H1 (cell line): ENCODE measurements around the gene PHTF2. TPM values are rescaled to one million over a fixed set of nuclear protein-coding genes. Genes with fewer than 3 reads are reported as not detected.

Experiments used
- CTCF ChIA-PET: fragments of 300-600 bp; sonication (Branson Sonifier 250); formaldehyde crosslinking; loops from one replicate; lab custom pipeline; 2021; ENCODE audit not compliant: partially characterized antibody; lab: Charles Lee
- POLR2A ChIA-PET: fragments of 300-600 bp; sonication (Branson Sonifier 250); formaldehyde crosslinking; loops from one replicate; lab custom pipeline; 2021; ENCODE audit warnings: inconsistent platforms; ENCODE audit not compliant: partially characterized antibody; lab: Charles Lee
- DNase-seq, 2 experiments: peaks; one replicate each; pipeline versions ENCODE4 v3.0.0 to v3.0.0-alpha.2; 2010 to 2022; ENCODE audit warnings: low spot score in 2 of 2, low read depth in 1 of 2, mixed read lengths in 1 of 2
- FAIRE-seq: peaks from 2 replicates; lab custom pipeline; 2011; peaks lifted over from hg19 to GRCh38; lab: Jason Lieb, UNC
- H2AFZ ChIP-seq: 2 replicates; pipeline ENCODE4 v1.8.1; 2012; ENCODE audit warnings: low read length, inconsistent platforms
- H2AK5ac ChIP-seq: 2 replicates; pipeline ENCODE4 v1.6.1; 2013; ENCODE audit warnings: low read depth, low read length
- H2BK120ac ChIP-seq: replicated peaks from 2 replicates; pipeline ENCODE3; 2013; ENCODE audit warnings: low read depth, low read length, inconsistent platforms
- H2BK12ac ChIP-seq: 2 replicates; pipeline ENCODE4 v1.6.1; 2013; ENCODE audit warnings: low read depth, low read length
- H2BK15ac ChIP-seq: 2 replicates; pipeline ENCODE4 v1.6.1; 2013; ENCODE audit warnings: low read length
- H2BK20ac ChIP-seq: 2 replicates; pipeline ENCODE4 v1.6.1; 2013; ENCODE audit warnings: low read length
- H2BK5ac ChIP-seq: 2 replicates; pipeline ENCODE4 v1.6.1; 2013; ENCODE audit warnings: low read depth, low read length
- H3K14ac ChIP-seq: 2 replicates; pipeline ENCODE4 v1.6.1; 2013; ENCODE audit warnings: inconsistent platforms; ENCODE audit not compliant: insufficient read length
- H3K18ac ChIP-seq: 2 replicates; pipeline ENCODE4 v1.6.1; 2013; ENCODE audit warnings: low read length; ENCODE audit errors: extremely low read depth
- H3K23ac ChIP-seq: 2 replicates; pipeline ENCODE4 v1.6.1; 2013; ENCODE audit warnings: inconsistent platforms; ENCODE audit not compliant: insufficient read length
- H3K23me2 ChIP-seq: 2 replicates; pipeline ENCODE4 v1.6.1; 2013; ENCODE audit warnings: low read depth, low read length
- H3K27ac ChIP-seq: 2 replicates; pipeline ENCODE4 v1.6.1; 2011; ENCODE audit warnings: low read depth, low read length, inconsistent platforms
- H3K27me3 ChIP-seq, 4 experiments: replicated peaks in 1 of 4; 1 replicate in 1 of 4; 2 replicates in 3 of 4; pipeline versions ENCODE4 v1.6.1 to v1.8.1; 2011 to 2013; ENCODE audit warnings: low read length in 3 of 4, mild to moderate bottlenecking in 3 of 4, inconsistent platforms in 2 of 4, mixed read lengths in 2 of 4, moderate library complexity in 1 of 4; ENCODE audit not compliant: control insufficient read depth in 3 of 4, insufficient read depth in 3 of 4; ENCODE audit errors: extremely low read depth in 1 of 4
- H3K36me3 ChIP-seq, 4 experiments: 2 replicates each; pipeline versions ENCODE4 v1.6.1 to v1.8.1; 2011 to 2013; ENCODE audit warnings: mild to moderate bottlenecking in 4 of 4, low read length in 3 of 4, moderate library complexity in 2 of 4, control low read depth in 1 of 4, inconsistent platforms in 1 of 4; ENCODE audit not compliant: insufficient read depth in 4 of 4, control insufficient read depth in 2 of 4
- H3K4ac ChIP-seq: replicated peaks from 2 replicates; pipeline ENCODE3; 2013; ENCODE audit warnings: low read length, low read depth, mixed read lengths, inconsistent platforms; ENCODE audit not compliant: insufficient read length
- H3K4me1 ChIP-seq, 4 experiments: replicated peaks in 1 of 4; 1 replicate in 1 of 4; 2 replicates in 3 of 4; pipeline versions ENCODE4 v1.6.1 to v1.8.1; 2011 to 2013; ENCODE audit warnings: low read length in 3 of 4, inconsistent platforms in 2 of 4, mixed read lengths in 1 of 4; ENCODE audit not compliant: insufficient read depth in 4 of 4, control insufficient read depth in 3 of 4
- H3K4me2 ChIP-seq, 2 experiments: 2 replicates each; pipeline versions ENCODE4 v1.6.1 to v1.8.1; 2011 to 2013; ENCODE audit warnings: low read depth in 2 of 2, low read length in 2 of 2, control low read depth in 1 of 2, inconsistent platforms in 1 of 2, mild to moderate bottlenecking in 1 of 2; ENCODE audit not compliant: insufficient read depth in 1 of 2
- H3K4me3 ChIP-seq, 4 experiments: fragments of 200-600, 300-600 bp in 1 of 4; sonication (generic), shearing (Covaris generic), sonication (Bioruptor Twin) in 1 of 4; 2 replicates each; pipeline versions ENCODE4 v1.5.1 to v1.8.1; 2011 to 2016; ENCODE audit warnings: low read length in 4 of 4, low read depth in 3 of 4, control low read depth in 2 of 4, inconsistent platforms in 2 of 4, mild to moderate bottlenecking in 2 of 4, mixed read lengths in 1 of 4, moderate library complexity in 1 of 4; ENCODE audit not compliant: insufficient read depth in 2 of 4; ENCODE audit errors: extremely low read depth in 1 of 4
- H3K56ac ChIP-seq: replicated peaks from 2 replicates; pipeline ENCODE3; 2013; ENCODE audit warnings: low read depth, mild to moderate bottlenecking, mixed read lengths, low read length, inconsistent platforms; ENCODE audit not compliant: insufficient read length
- H3K79me1 ChIP-seq: 2 replicates; pipeline ENCODE4 v1.6.1; 2013; ENCODE audit warnings: low read depth, low read length, control low read depth
- H3K79me2 ChIP-seq, 2 experiments: 2 replicates each; pipeline versions ENCODE4 v1.6.1 to v1.8.1; 2012 to 2013; ENCODE audit warnings: low read length in 2 of 2, mild to moderate bottlenecking in 2 of 2, inconsistent platforms in 1 of 2; ENCODE audit not compliant: insufficient read depth in 2 of 2, control insufficient read depth in 1 of 2
- H3K9ac ChIP-seq, 4 experiments: replicated peaks in 1 of 4; 1 replicate in 1 of 4; 2 replicates in 3 of 4; pipeline versions ENCODE4 v1.6.1 to v1.8.1; 2011 to 2013; ENCODE audit warnings: low read depth in 3 of 4, low read length in 3 of 4, control low read depth in 2 of 4, mild to moderate bottlenecking in 2 of 4, moderate library complexity in 2 of 4, inconsistent platforms in 1 of 4; ENCODE audit errors: extremely low read depth in 1 of 4
- H3K9me3 ChIP-seq, 2 experiments: 2 replicates each; pipeline versions ENCODE4 v1.6.1 to v1.8.1; 2012 to 2013; ENCODE audit warnings: mild to moderate bottlenecking in 2 of 2, moderate library complexity in 2 of 2, control low read depth in 1 of 2, inconsistent platforms in 1 of 2, low read depth in 1 of 2, low read length in 1 of 2, mixed read lengths in 1 of 2; ENCODE audit not compliant: insufficient read depth in 2 of 2
- H4K20me1 ChIP-seq, 2 experiments: replicated peaks in 1 of 2; 2 replicates each; pipeline versions ENCODE3 to v1.8.1; 2011 to 2013; ENCODE audit warnings: inconsistent platforms in 2 of 2, low read length in 2 of 2, mild to moderate bottlenecking in 1 of 2; ENCODE audit not compliant: insufficient read depth in 2 of 2, control insufficient read depth in 1 of 2
- H4K5ac ChIP-seq: 2 replicates; pipeline ENCODE4 v1.6.1; 2013; ENCODE audit warnings: low read length, low read depth, mixed read lengths, inconsistent platforms; ENCODE audit not compliant: insufficient read length
- H4K8ac ChIP-seq: 2 replicates; pipeline ENCODE4 v1.8.0; 2013; ENCODE audit warnings: mild to moderate bottlenecking, moderate library complexity, low read length, inconsistent platforms; ENCODE audit not compliant: insufficient read depth; ENCODE audit errors: extremely low read depth
- H4K91ac ChIP-seq: replicated peaks from 2 replicates; pipeline ENCODE3; 2013; ENCODE audit warnings: low read length, mixed read lengths, inconsistent platforms; ENCODE audit not compliant: insufficient read length
- CTBP2 ChIP-seq: IDR thresholded peaks from 2 replicates; pipeline ENCODE4 v1.7.0; 2011; ENCODE audit warnings: borderline replicate concordance, mild to moderate bottlenecking, moderate library complexity, mixed read lengths, low read length; ENCODE audit not compliant: insufficient read depth, insufficient read length
- E2F6 ChIP-seq: IDR thresholded peaks from 2 replicates; pipeline ENCODE4 v1.6.1; 2012; ENCODE audit warnings: inconsistent platforms
- EP300 ChIP-seq, 2 experiments: IDR thresholded peaks; 1 replicate in 1 of 2; 2 replicates in 1 of 2; pipeline ENCODE4 v1.6.1; 2011 to 2012; ENCODE audit warnings: low read depth in 2 of 2, low read length in 2 of 2, mild to moderate bottlenecking in 2 of 2, borderline replicate concordance in 1 of 2, inconsistent platforms in 1 of 2, moderate library complexity in 1 of 2
- EZH2 ChIP-seq: fragments of 200-600 bp; sonication (generic); IDR thresholded peaks from 2 replicates; pipeline ENCODE4 v1.7.1; 2012; ENCODE audit warnings: low read depth, mild to moderate bottlenecking, moderate library complexity, low read length, inconsistent platforms; ENCODE audit not compliant: severe bottlenecking
- GTF2F1 ChIP-seq: IDR thresholded peaks from 2 replicates; pipeline ENCODE4 v1.6.1; 2012; ENCODE audit warnings: low read depth, low read length, improper control_type of control experiment, borderline replicate concordance
- HDAC6 ChIP-seq: IDR thresholded peaks from one replicate; pipeline ENCODE4 v1.7.1; 2012; ENCODE audit warnings: low read depth, mild to moderate bottlenecking, inconsistent platforms, low read length, moderate library complexity
- JUN ChIP-seq: IDR thresholded peaks from 2 replicates; pipeline ENCODE4 v1.6.1; 2011; ENCODE audit warnings: low read depth, mild to moderate bottlenecking, improper control_type of control experiment, low read length
- KDM1A ChIP-seq: fragments of 200-600, 300-600 bp; sonication (generic); IDR thresholded peaks from 2 replicates; pipeline ENCODE4 v1.7.1; 2016; ENCODE audit warnings: mild to moderate bottlenecking, low read length, borderline replicate concordance
- RFX5 ChIP-seq: IDR thresholded peaks from 2 replicates; pipeline ENCODE4 v1.6.1; 2011; ENCODE audit warnings: low read depth, low read length, improper control_type of control experiment, borderline replicate concordance
- SIX5 ChIP-seq: IDR thresholded peaks from 2 replicates; pipeline ENCODE4 v1.6.1; 2011; ENCODE audit warnings: mild to moderate bottlenecking, low read depth, low read length
- SP2 ChIP-seq: IDR thresholded peaks from 2 replicates; pipeline ENCODE4 v1.6.1; 2012; ENCODE audit warnings: mild to moderate bottlenecking, low read length, inconsistent platforms
- SRF ChIP-seq: IDR thresholded peaks from 2 replicates; pipeline ENCODE4 v1.6.1; 2011; ENCODE audit warnings: mild to moderate bottlenecking, low read depth, low read length, moderate library complexity
- SUZ12 ChIP-seq: fragments of 200-600 bp; sonication (generic); IDR thresholded peaks from 2 replicates; pipeline ENCODE4 v1.6.1; 2012; ENCODE audit warnings: mild to moderate bottlenecking, inconsistent platforms, low read length, moderate library complexity, mixed read lengths
- TAF1 ChIP-seq: IDR thresholded peaks from 2 replicates; pipeline ENCODE4 v1.6.1; 2011; ENCODE audit warnings: mild to moderate bottlenecking, low read depth, low read length
- WGBS, 2 experiments: shearing (Covaris generic) in 1 of 2; methylation state at CpG; one replicate each; pipeline versions ENCODE4 v1.1.6 to v1.1.7; 2013 to 2015; ENCODE audit warnings: low lambda C conversion rate in 2 of 2, mixed read lengths in 2 of 2, inconsistent platforms in 1 of 2, low coverage in 1 of 2, missing lambda C conversion rate in 1 of 2; ENCODE audit not compliant: insufficient replicate concordance in 2 of 2, insufficient coverage in 1 of 2, insufficient read length in 1 of 2; ENCODE audit errors: extremely low coverage in 1 of 2, missing lambda C conversion rate in 1 of 2; 5-methylcytosine and 5-hydroxymethylcytosine counted together
- polyA plus RNA-seq, 7 experiments: library from polyadenylated mRNA; depleted of rRNA in 3 of 7; stranded (reverse) in 5 of 7; unstranded in 2 of 7; fragments of >200 nt in 5 of 7; fragments of 200-250 nt in 2 of 7; gene quantifications; 1 replicate in 5 of 7; 2 replicates in 1 of 7; 4 replicates in 1 of 7; pipeline versions ENCODE4 v1.2.1 to v1.2.3, GENCODE V29; 2011 to 2013; ENCODE audit warnings: missing spikeins in 2 of 7, mixed read lengths in 2 of 7
- total RNA-seq: library from RNA; stranded (reverse); fragmentation: NEBNext Ultra II Directional; extraction: Animal tissue kit (Norgen Biotek cat#: 25700); gene quantifications from 2 replicates; pipeline ENCODE4 v1.2.1, GENCODE V29; 2021

The PHTF2 gene
- total and polyA plus RNA-seq, 2 of the 8 experiments (the other 6 are each of a cell fraction or from before 2014, with no cell fraction given) = 9.0 to 25.4 TPM

GRCh38 chr7:77813180-77813579 is 14.6 kb downstream of the PHTF2 start:
- ChIA-PET POLR2A (no interaction called here), CTCF (interaction anchor here (0.9 kb wide), 1 partner anchor 90 kb away, joined by 3 read pairs; no protein-coding TSS in a partner anchor)
- H2BK120ac ChIP-seq = no peak overlapping the region
- WGBS, 2 experiments = 93% methylated on average over 2 of the region's 2 CpGs; no CpG with 5 or more reads in 1 of the 2 experiments
- H3K27ac ChIP-seq = no peak overlapping the region
- H3K79me1 ChIP-seq = no peaks in the 10 kb centered on the region; the same call in 1 of the 2 replicates
- no peak overlapping the region for H2BK5ac ChIP-seq
- H3K79me2 ChIP-seq = peaks cover 0 to 16% of the 10 kb centered on the region in 2 experiments; a peak in 2 of 4 replicates
- no peak overlapping the region for H4K8ac ChIP-seq
- H2BK20ac ChIP-seq = no peak overlapping the region
- no peak overlapping the region for H2BK15ac ChIP-seq
- H3K9me3 ChIP-seq = no peaks in the 10 kb centered on the region
- no peak overlapping the region for H3K4ac ChIP-seq
- no peak overlapping the region for H4K91ac ChIP-seq
- H3K18ac ChIP-seq = no peak overlapping the region
- no peaks in the 10 kb centered on the region for H4K20me1 ChIP-seq
- H3K4me2 ChIP-seq = no peak overlapping the region
- H3K4me3 ChIP-seq = no peak overlapping the region
- no peak overlapping the region for H4K5ac ChIP-seq
- no peak overlapping the region for H2AK5ac ChIP-seq
- no peak overlapping the region for H3K14ac ChIP-seq
- DNase-seq (no peak), FAIRE-seq (no peak)
- H3K27me3 ChIP-seq = no peaks in the 10 kb centered on the region
- no peak overlapping the region for H3K9ac ChIP-seq
- no peak overlapping the region for H3K23ac ChIP-seq
- no peak overlapping the region for H2AFZ ChIP-seq
- H3K4me1 ChIP-seq = no peaks in the 10 kb centered on the region
- no peaks in the 10 kb centered on the region for H3K36me3 ChIP-seq
- no peak overlapping the region for H2BK12ac ChIP-seq
- H3K23me2 ChIP-seq = no peaks in the 10 kb centered on the region
- no peak overlapping the region for H3K56ac ChIP-seq
- TF ChIP-seq CTBP2 = no peak
- no peak for TF ChIP-seq TAF1
- no peak for TF ChIP-seq GTF2F1
- TF ChIP-seq EZH2 = no peak
- TF ChIP-seq JUN = no peak
- no peak for TF ChIP-seq EP300 (IDR thresholded peaks at IDR 0.05; ENCODE audit: borderline replicate concordance in 1 of 2, low read depth in 2 of 2, low read length in 2 of 2)
- no peak for TF ChIP-seq RFX5
- TF ChIP-seq SRF = no peak
- TF ChIP-seq SUZ12 = no peak
- no peak for TF ChIP-seq HDAC6
- TF ChIP-seq SIX5 = no peak
- no peak for TF ChIP-seq KDM1A
- no peak for TF ChIP-seq SP2
- TF ChIP-seq E2F6 = no peak
